ENCODE results near the gene PNPLA1. TPM values are rescaled to one million over a fixed set of nuclear protein-coding genes. Genes with fewer than 3 reads are reported as not detected.

The PNPLA1 gene
- polyA plus RNA-seq, 4 donors: 0.55 to 2.7 (median 1.9) TPM

DNA sequence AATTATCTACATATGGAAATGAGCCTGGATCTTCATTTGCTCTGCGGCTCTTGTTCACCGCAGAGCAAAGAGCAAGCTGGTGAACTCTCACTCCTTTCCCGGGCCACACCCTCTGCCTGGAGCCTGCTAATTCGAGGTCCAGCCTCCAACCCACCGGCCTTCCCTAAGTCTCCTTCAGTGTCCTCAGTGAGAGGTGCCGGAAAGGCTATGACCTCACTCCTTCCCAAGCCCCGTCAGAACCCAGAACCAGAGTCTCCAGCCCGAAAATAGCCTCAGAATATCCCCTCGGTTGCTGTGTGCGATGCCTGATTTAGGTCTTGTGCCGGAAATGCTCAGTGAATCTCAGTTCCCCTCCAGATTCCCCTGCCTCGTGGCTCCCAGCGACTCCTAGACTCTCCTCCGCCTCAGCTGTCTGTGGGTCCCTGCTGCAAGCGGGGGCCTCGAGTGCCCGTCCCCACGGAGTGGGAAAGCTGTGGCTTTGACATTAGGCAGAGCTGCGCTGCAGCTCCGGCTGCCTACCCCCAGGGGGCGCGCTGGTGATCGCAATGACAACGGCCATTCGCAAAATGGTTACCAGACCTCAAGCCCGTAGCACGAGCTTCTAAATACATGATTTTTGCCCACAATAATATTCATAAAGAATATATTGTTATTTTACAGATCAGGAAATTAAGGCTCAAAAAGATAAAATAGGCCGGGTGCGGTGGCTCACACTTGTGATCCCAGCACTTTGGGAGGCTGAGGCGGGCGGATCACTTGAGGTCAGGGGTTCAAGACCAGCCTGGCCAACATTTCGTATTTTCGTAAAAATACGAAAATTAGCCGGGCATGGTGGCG lies 71.0 kb downstream of the PNPLA1 start:
- WGBS, 3 donors: 19 to 23% (median 21%) methylated on average over 36 of the region's 36 CpGs

DNA sequence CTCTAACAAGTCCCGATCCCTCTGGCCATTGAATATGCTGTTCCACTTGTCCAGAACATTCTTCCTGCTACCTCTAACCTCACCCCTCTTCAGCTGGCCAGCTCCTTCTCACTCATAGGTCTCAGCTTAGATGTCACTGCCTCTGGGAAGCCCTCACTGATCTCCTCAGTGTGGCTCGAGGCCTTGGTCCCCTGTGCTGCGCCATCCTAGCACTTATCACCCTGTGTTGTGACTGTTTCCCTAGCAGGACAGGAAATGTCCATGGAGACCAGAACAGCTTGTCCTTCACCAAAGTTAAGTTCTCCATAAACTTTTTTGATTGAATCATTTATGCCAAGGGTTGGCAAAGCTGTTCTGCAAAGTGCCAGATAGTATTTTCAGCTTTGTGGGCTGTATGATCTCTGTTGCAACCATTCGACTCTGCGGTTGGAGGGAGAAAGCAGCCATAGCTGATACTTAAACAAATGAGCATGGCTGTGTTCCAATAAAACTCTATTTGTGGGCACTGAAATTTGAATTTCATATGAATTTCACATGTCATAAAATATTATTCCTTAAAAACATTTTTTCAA lies 73.3 kb downstream of the PNPLA1 start:
- H3K9me3 ChIP-seq (ENCODE audit: control insufficient read depth in 2 of 2, insufficient read depth in 1 of 2, low read depth in 1 of 2, low read length in 1 of 2): no peaks in the 10 kb centered on the region
- DNase-seq: no peak

More for the DNA sequence above, 71.0 kb downstream of the PNPLA1 start:
- H3K4me1 ChIP-seq (ENCODE audit: control insufficient read depth in 3 of 3, insufficient read depth in 2 of 3, low read depth in 1 of 3, low read length in 2 of 3): peaks cover 2 to 38% (median 5%) of the 10 kb centered on the region in 3 donors
- H3K27ac ChIP-seq (ENCODE audit: low read depth in 1 of 3, low read length in 2 of 3): peak overlapping the region; percentile 89 to 100 (median 94)
- DNase-seq (peak; percentile 89 to 93), FAIRE-seq (no peak)
- no peaks in the 10 kb centered on the region for H3K27me3 ChIP-seq (ENCODE audit: control insufficient read depth in 3 of 3, insufficient read depth in 3 of 3, low read length in 3 of 3)
- peak overlapping the region in 2 of 3 donors; percentile 24 to 36 for H3K4me3 ChIP-seq (ENCODE audit: low read depth in 1 of 3, low read length in 3 of 3)
- no peaks in the 10 kb centered on the region for H3K36me3 ChIP-seq (ENCODE audit: control insufficient read depth in 3 of 3, insufficient read depth in 2 of 3, low read depth in 1 of 3, low read length in 3 of 3)
- no peaks in the 10 kb centered on the region for H3K9me3 ChIP-seq (ENCODE audit: control insufficient read depth in 2 of 2, insufficient read depth in 1 of 2, low read depth in 1 of 2, low read length in 1 of 2)

GRCh38 chr6:36345681-36346466 lies 76.0 kb downstream of the PNPLA1 start:
- no peak for FAIRE-seq
- WGBS, 3 donors: 85 to 88% (median 85%) methylated on average over 13 of the region's 13 CpGs
- H3K27me3 ChIP-seq (ENCODE audit: control insufficient read depth in 3 of 3, insufficient read depth in 3 of 3, low read length in 3 of 3): no peaks in the 10 kb centered on the region

More for the DNA sequence above, 73.3 kb downstream of the PNPLA1 start:
- H3K36me3 ChIP-seq (ENCODE audit: control insufficient read depth in 3 of 3, insufficient read depth in 2 of 3, low read depth in 1 of 3, low read length in 3 of 3): no peaks in the 10 kb centered on the region
- WGBS, 3 donors: 71 to 95% (median 80%) methylated on average over 5 of the region's 5 CpGs
- no peak overlapping the region for H3K4me3 ChIP-seq (ENCODE audit: low read depth in 1 of 3, low read length in 3 of 3)
- H3K27me3 ChIP-seq (ENCODE audit: control insufficient read depth in 3 of 3, insufficient read depth in 3 of 3, low read length in 3 of 3): no peaks in the 10 kb centered on the region
- peaks cover 0 to 38% (median 5%) of the 10 kb centered on the region in 3 donors for H3K4me1 ChIP-seq (ENCODE audit: control insufficient read depth in 3 of 3, insufficient read depth in 2 of 3, low read depth in 1 of 3, low read length in 2 of 3)
- H3K27ac ChIP-seq (ENCODE audit: low read depth in 1 of 3, low read length in 2 of 3): no peak overlapping the region
- FAIRE-seq: no peak

DNA sequence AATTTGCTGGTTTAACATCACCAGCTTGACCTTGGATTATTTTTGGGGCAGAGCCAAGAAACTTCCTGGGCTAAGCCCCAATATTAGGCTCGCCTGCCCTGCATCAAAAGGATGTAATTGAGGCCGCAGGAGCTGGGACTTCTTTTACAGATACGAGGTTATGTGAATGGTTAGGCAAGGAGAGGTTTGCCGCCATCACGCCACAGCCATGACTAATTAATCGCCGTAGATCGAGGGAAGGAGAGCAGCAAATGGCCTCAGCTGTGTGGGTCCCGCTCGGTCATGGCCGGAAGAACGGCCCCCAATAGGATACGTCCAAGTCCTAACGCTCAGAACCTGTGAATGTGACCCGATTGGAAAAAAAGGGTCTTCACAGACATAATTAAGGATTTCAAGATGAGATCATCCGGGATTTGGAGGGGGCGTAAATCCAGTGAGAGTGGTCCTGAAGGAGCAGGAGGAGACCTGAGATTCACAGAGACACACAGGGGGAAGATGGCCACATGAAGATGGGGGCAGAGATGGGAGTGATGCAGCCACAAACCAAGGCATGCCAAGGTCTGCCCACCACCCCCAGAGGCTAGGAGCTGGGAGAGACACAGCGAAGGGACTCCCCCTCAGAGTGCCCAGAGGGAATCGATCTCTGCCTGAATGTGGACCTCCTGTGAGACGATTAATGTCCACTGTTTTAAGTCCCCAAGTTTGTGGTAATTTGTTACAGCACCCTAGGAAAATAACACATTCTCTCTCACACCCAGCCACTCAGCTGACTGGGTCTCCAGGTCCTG lies 76.8 kb downstream of the PNPLA1 start:
- 91 to 95% (median 91%) methylated on average over 20 of the region's 20 CpGs for WGBS, 3 donors
- no peak overlapping the region for H3K4me3 ChIP-seq (ENCODE audit: low read depth in 1 of 3, low read length in 3 of 3)
- no peaks in the 10 kb centered on the region for H3K9me3 ChIP-seq (ENCODE audit: control insufficient read depth in 2 of 2, insufficient read depth in 1 of 2, low read depth in 1 of 2, low read length in 1 of 2)
- H3K27me3 ChIP-seq (ENCODE audit: control insufficient read depth in 3 of 3, insufficient read depth in 3 of 3, low read length in 3 of 3): no peaks in the 10 kb centered on the region
- peak overlapping the region in 2 of 3 donors; percentile 36 to 70 for H3K27ac ChIP-seq (ENCODE audit: low read depth in 1 of 3, low read length in 2 of 3)
- H3K4me1 ChIP-seq (ENCODE audit: control insufficient read depth in 3 of 3, insufficient read depth in 2 of 3, low read depth in 1 of 3, low read length in 2 of 3): peaks cover 6 to 49% (median 11%) of the 10 kb centered on the region in 3 donors
- FAIRE-seq (no peak), DNase-seq (no peak)
- H3K36me3 ChIP-seq (ENCODE audit: control insufficient read depth in 3 of 3, insufficient read depth in 2 of 3, low read depth in 1 of 3, low read length in 3 of 3): no peaks in the 10 kb centered on the region

More at GRCh38 chr6:36345681-36346466, 76.0 kb downstream of the PNPLA1 start:
- Histone ChIP-seq H3K4me3 (ENCODE audit: low read depth in 1 of 3, low read length in 3 of 3) (no peak overlapping the region), H3K9me3 (ENCODE audit: control insufficient read depth in 2 of 2, insufficient read depth in 1 of 2, low read depth in 1 of 2, low read length in 1 of 2) (no peaks in the 10 kb centered on the region), H3K27ac (ENCODE audit: low read depth in 1 of 3, low read length in 2 of 3) (no peak overlapping the region), H3K4me1 (ENCODE audit: control insufficient read depth in 3 of 3, insufficient read depth in 2 of 3, low read depth in 1 of 3, low read length in 2 of 3) (peaks cover 6 to 42% (median 8%) of the 10 kb centered on the region in 3 donors), H3K36me3 (ENCODE audit: control insufficient read depth in 3 of 3, insufficient read depth in 2 of 3, low read depth in 1 of 3, low read length in 3 of 3) (no peaks in the 10 kb centered on the region)
- DNase-seq: no peak

- Histone ChIP-seq H3K36me3 (ENCODE audit: control insufficient read depth in 3 of 3, insufficient read depth in 2 of 3, low read depth in 1 of 3, low read length in 3 of 3) (no peaks in the 10 kb centered on the region), H3K4me3 (ENCODE audit: low read depth in 1 of 3, low read length in 3 of 3) (no peak overlapping the region), H3K27ac (ENCODE audit: low read depth in 1 of 3, low read length in 2 of 3) (peak overlapping the region; percentile 58 to 70 (median 70)), H3K9me3 (ENCODE audit: control insufficient read depth in 2 of 2, insufficient read depth in 1 of 2, low read depth in 1 of 2, low read length in 1 of 2) (no peaks in the 10 kb centered on the region), H3K27me3 (ENCODE audit: control insufficient read depth in 3 of 3, insufficient read depth in 3 of 3, low read length in 3 of 3) (no peaks in the 10 kb centered on the region), H3K4me1 (ENCODE audit: control insufficient read depth in 3 of 3, insufficient read depth in 2 of 3, low read depth in 1 of 3, low read length in 2 of 3) (peaks cover 6 to 53% (median 13%) of the 10 kb centered on the region in 3 donors)
- DNase-seq (peak; percentile 89 to 90), FAIRE-seq (no peak)
- WGBS, 3 donors: 38 to 67% (median 44%) methylated on average over 4 of the region's 4 CpGs
These were observed 77.8 kb downstream of the PNPLA1 start for GRCh38 chr6:36347621-36348020.

DNA sequence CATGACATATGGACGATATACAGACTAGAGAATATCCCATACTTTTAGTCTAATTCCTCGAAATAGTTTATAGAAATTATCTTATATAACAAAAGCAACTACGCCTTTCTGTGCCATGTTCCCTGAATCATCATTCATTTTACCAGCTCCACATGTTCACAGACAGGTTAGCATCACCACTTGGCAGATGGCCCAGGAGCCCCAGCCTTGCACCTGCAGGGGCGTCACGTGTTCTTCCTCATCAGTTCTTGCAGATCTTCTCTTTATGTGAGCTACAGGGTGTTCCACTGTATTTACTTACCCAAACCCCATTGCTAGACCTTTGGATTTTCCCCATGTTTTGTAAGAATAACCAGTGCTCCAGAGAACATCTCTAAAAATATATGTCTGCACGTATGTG lies 79.4 kb downstream of the PNPLA1 start:
- peak overlapping the region in 1 of 3 donors; percentile 83 for H3K27ac ChIP-seq (ENCODE audit: low read depth in 1 of 3, low read length in 2 of 3)
- no peaks in the 10 kb centered on the region for H3K36me3 ChIP-seq (ENCODE audit: control insufficient read depth in 3 of 3, insufficient read depth in 2 of 3, low read depth in 1 of 3, low read length in 3 of 3)
- peaks cover 6 to 53% (median 13%) of the 10 kb centered on the region in 3 donors for H3K4me1 ChIP-seq (ENCODE audit: control insufficient read depth in 3 of 3, insufficient read depth in 2 of 3, low read depth in 1 of 3, low read length in 2 of 3)
- 19 to 54% (median 38%) methylated on average over 6 of the region's 6 CpGs for WGBS, 3 donors
- H3K9me3 ChIP-seq (ENCODE audit: control insufficient read depth in 2 of 2, insufficient read depth in 1 of 2, low read depth in 1 of 2, low read length in 1 of 2): no peaks in the 10 kb centered on the region
- no peak overlapping the region for H3K4me3 ChIP-seq (ENCODE audit: low read depth in 1 of 3, low read length in 3 of 3)
- DNase-seq: peak; percentile 74 to 90
- FAIRE-seq: no peak
- H3K27me3 ChIP-seq (ENCODE audit: control insufficient read depth in 3 of 3, insufficient read depth in 3 of 3, low read length in 3 of 3): no peaks in the 10 kb centered on the region

- no peaks in the 10 kb centered on the region for H3K9me3 ChIP-seq (ENCODE audit: control insufficient read depth in 2 of 2, insufficient read depth in 1 of 2, low read depth in 1 of 2, low read length in 1 of 2)
- DNase-seq (no peak), FAIRE-seq (no peak)
- H3K27ac ChIP-seq (ENCODE audit: low read depth in 1 of 3, low read length in 2 of 3): peak overlapping the region in 2 of 3 donors; percentile 50 to 83
- no peaks in the 10 kb centered on the region for H3K36me3 ChIP-seq (ENCODE audit: control insufficient read depth in 3 of 3, insufficient read depth in 2 of 3, low read depth in 1 of 3, low read length in 3 of 3)
- peaks cover 6 to 53% (median 13%) of the 10 kb centered on the region in 3 donors for H3K4me1 ChIP-seq (ENCODE audit: control insufficient read depth in 3 of 3, insufficient read depth in 2 of 3, low read depth in 1 of 3, low read length in 2 of 3)
- no peak overlapping the region for H3K4me3 ChIP-seq (ENCODE audit: low read depth in 1 of 3, low read length in 3 of 3)
- WGBS, 3 donors: 65 to 75% (median 65%) methylated on average over 4 of the region's 4 CpGs
- no peaks in the 10 kb centered on the region for H3K27me3 ChIP-seq (ENCODE audit: control insufficient read depth in 3 of 3, insufficient read depth in 3 of 3, low read length in 3 of 3)
These were observed 80.2 kb downstream of the PNPLA1 start for GRCh38 chr6:36350082-36350481.

Data from small intestine (tissue), 7 donors.